H9 (cell line): ENCODE data around the gene PPM1H. TPM values are rescaled to one million over a fixed set of nuclear protein-coding genes. Genes with fewer than 3 reads are reported as not detected.

Experiments used
- DNase-seq: peaks from one replicate; pipeline ENCODE4 v3.0.0-alpha.2; 2017
- H2AFZ ChIP-seq: one replicate; pipeline ENCODE4 v1.6.1; 2013; ENCODE audit warnings: mild to moderate bottlenecking, low read length, control low read depth, moderate library complexity
- H2AK5ac ChIP-seq: 2 replicates; pipeline ENCODE4 v1.6.1; 2013; ENCODE audit warnings: low read length, control low read depth, mixed read lengths; ENCODE audit not compliant: insufficient read length
- H2BK120ac ChIP-seq: one replicate; pipeline ENCODE4 v1.6.1; 2013; ENCODE audit warnings: low read depth, mild to moderate bottlenecking, low read length, control low read depth, inconsistent platforms; ENCODE audit not compliant: poor library complexity, severe bottlenecking
- H2BK12ac ChIP-seq: 2 replicates; pipeline ENCODE4 v1.6.1; 2013; ENCODE audit warnings: low read length, control low read depth, mixed read lengths, low read depth; ENCODE audit not compliant: insufficient read length
- H2BK15ac ChIP-seq: 2 replicates; pipeline ENCODE4 v1.6.1; 2013; ENCODE audit warnings: low read depth, low read length, control low read depth
- H2BK20ac ChIP-seq: one replicate; pipeline ENCODE4 v1.6.1; 2013; ENCODE audit warnings: low read depth, mild to moderate bottlenecking, low read length, control low read depth, inconsistent platforms; ENCODE audit not compliant: poor library complexity, severe bottlenecking
- H2BK5ac ChIP-seq: 2 replicates; pipeline ENCODE4 v1.6.1; 2013; ENCODE audit warnings: low read length, control low read depth, mixed read lengths; ENCODE audit not compliant: insufficient read length
- H3K14ac ChIP-seq: 2 replicates; pipeline ENCODE4 v1.6.1; 2013; ENCODE audit warnings: low read length, control low read depth; ENCODE audit not compliant: insufficient read depth
- H3K18ac ChIP-seq: 2 replicates; pipeline ENCODE4 v1.6.1; 2013; ENCODE audit warnings: low read depth, mild to moderate bottlenecking, mixed read lengths, low read length, control low read depth; ENCODE audit not compliant: insufficient read length
- H3K23ac ChIP-seq: 2 replicates; pipeline ENCODE4 v1.6.1; 2013; ENCODE audit warnings: low read length, control low read depth, mixed read lengths, low read depth; ENCODE audit not compliant: insufficient read length
- H3K23me2 ChIP-seq: 2 replicates; pipeline ENCODE4 v1.6.1; 2013; ENCODE audit warnings: low read depth, mild to moderate bottlenecking, mixed read lengths, low read length, control low read depth; ENCODE audit not compliant: insufficient read length, poor library complexity, severe bottlenecking
- H3K27ac ChIP-seq: 2 replicates; pipeline ENCODE4 v1.5.1; 2013; ENCODE audit warnings: low read length, control low read depth, mixed read lengths, low read depth; ENCODE audit not compliant: insufficient read length
- H3K27me3 ChIP-seq: 2 replicates; pipeline ENCODE4 v1.6.1; 2013; ENCODE audit warnings: low read length, control low read depth, inconsistent platforms; ENCODE audit not compliant: insufficient read depth
- H3K4ac ChIP-seq: 2 replicates; pipeline ENCODE4 v1.6.1; 2013; ENCODE audit warnings: low read depth, mild to moderate bottlenecking, control low read depth, inconsistent platforms, low read length, moderate library complexity
- H3K4me1 ChIP-seq: 2 replicates; pipeline ENCODE4 v1.6.1; 2013; ENCODE audit warnings: low read length, control low read depth, inconsistent platforms; ENCODE audit not compliant: insufficient read depth
- H3K4me2 ChIP-seq: 2 replicates; pipeline ENCODE4 v1.6.1; 2013; ENCODE audit warnings: low read length, control low read depth, mixed read lengths; ENCODE audit not compliant: insufficient read length, insufficient read depth
- H3K56ac ChIP-seq: 2 replicates; pipeline ENCODE4 v1.6.1; 2013; ENCODE audit warnings: low read depth, mild to moderate bottlenecking, mixed read lengths, low read length, control low read depth; ENCODE audit not compliant: insufficient read length
- H3K79me1 ChIP-seq: 2 replicates; pipeline ENCODE4 v1.6.1; 2013; ENCODE audit warnings: low read depth, mild to moderate bottlenecking, moderate library complexity, low read length, control low read depth, inconsistent platforms; ENCODE audit not compliant: insufficient read depth, poor library complexity, severe bottlenecking
- H3K79me2 ChIP-seq: 2 replicates; pipeline ENCODE4 v1.6.1; 2013; ENCODE audit warnings: low read length, control low read depth, inconsistent platforms; ENCODE audit not compliant: insufficient read depth
- H3K9ac ChIP-seq: 2 replicates; pipeline ENCODE4 v1.6.1; 2013; ENCODE audit warnings: low read length, control low read depth, mixed read lengths; ENCODE audit not compliant: insufficient read length; ENCODE audit errors: extremely low read depth
- H3K9me3 ChIP-seq: one replicate; pipeline ENCODE4 v1.6.1; 2013; ENCODE audit warnings: low read depth, low read length, inconsistent platforms; ENCODE audit not compliant: control insufficient read depth
- H3T11ph ChIP-seq: one replicate; pipeline ENCODE4 v1.6.1; 2013; ENCODE audit warnings: mild to moderate bottlenecking, low read length, control low read depth, inconsistent platforms
- H4K20me1 ChIP-seq: one replicate; pipeline ENCODE4 v1.6.1; 2013; ENCODE audit not compliant: control insufficient read depth, insufficient read length, insufficient read depth
- H4K5ac ChIP-seq: 2 replicates; pipeline ENCODE4 v1.6.1; 2013; ENCODE audit warnings: low read depth, mild to moderate bottlenecking, mixed read lengths, low read length, control low read depth; ENCODE audit not compliant: insufficient read length
- H4K8ac ChIP-seq: replicated peaks from 2 replicates; pipeline ENCODE4 v1.6.1; 2013; ENCODE audit warnings: low read length, control low read depth, mixed read lengths, low read depth; ENCODE audit not compliant: insufficient read length
- H4K91ac ChIP-seq: 2 replicates; pipeline ENCODE4 v1.6.1; 2013; ENCODE audit warnings: low read depth, mild to moderate bottlenecking, moderate library complexity, mixed read lengths, low read length, control low read depth; ENCODE audit not compliant: insufficient read length
- H3K27ac Mint-ChIP-seq, 3 experiments: 2 replicates in 2 of 3; 3 replicates in 1 of 3; pipeline ENCODE4 v1.8.0; 2020 to 2021; ENCODE audit warnings: mixed read lengths in 3 of 3, mild to moderate bottlenecking in 1 of 3, moderate library complexity in 1 of 3
- H3K27me3 Mint-ChIP-seq: 2 replicates; pipeline ENCODE4 v1.8.0; 2021; ENCODE audit warnings: low read depth, mild to moderate bottlenecking, moderate library complexity, mixed read lengths
- H3K36me3 Mint-ChIP-seq, 3 experiments: 2 replicates in 2 of 3; 3 replicates in 1 of 3; pipeline ENCODE4 v1.8.0; 2020 to 2021; ENCODE audit warnings: low read depth in 3 of 3, mixed read lengths in 3 of 3; ENCODE audit not compliant: insufficient read depth in 1 of 3
- H3K4me1 Mint-ChIP-seq, 2 experiments: 2 replicates each; pipeline ENCODE4 v1.8.0; 2020; ENCODE audit warnings: mixed read lengths in 2 of 2
- H3K4me3 Mint-ChIP-seq, 2 experiments: 2 replicates in 1 of 2; 3 replicates in 1 of 2; pipeline ENCODE4 v1.8.0; 2020 to 2021; ENCODE audit warnings: mild to moderate bottlenecking in 2 of 2, mixed read lengths in 2 of 2, moderate library complexity in 1 of 2
- H3K9me3 Mint-ChIP-seq, 2 experiments: 2 replicates in 1 of 2; 3 replicates in 1 of 2; pipeline ENCODE4 v1.8.0; 2020; ENCODE audit warnings: mild to moderate bottlenecking in 2 of 2, mixed read lengths in 2 of 2, moderate library complexity in 1 of 2
- CTCF ChIP-seq: fragments of 200-600 bp; sonication (generic); conservative IDR thresholded peaks from 3 replicates; pipeline ENCODE4 v1.8.0; 2021; ENCODE audit warnings: antibody characterized with exemption, mild to moderate bottlenecking
- WGBS: extraction: QIAGEN DNeasy Blood & Tissue Kit; methylation state at CpG from one replicate; pipeline ENCODE4 v1.1.7; 2013; ENCODE audit warnings: missing lambda C conversion rate, low lambda C conversion rate, mixed read lengths; ENCODE audit not compliant: insufficient read length; ENCODE audit errors: extremely low coverage; 5-methylcytosine and 5-hydroxymethylcytosine counted together
- total RNA-seq: library from RNA; stranded (reverse); gene quantifications from 2 replicates; pipeline ENCODE4 v1.2.1, GENCODE V29; 2021

PPM1H gene
- total RNA-seq, 1 experiment from 2014 or later = 22.1 TPM

- no peak for TF ChIP-seq CTCF
- Histone ChIP-seq H3K27me3 (no peaks in the 10 kb centered on the region), H3K79me2 (no peaks in the 10 kb centered on the region), H3K4me1 (no peaks in the 10 kb centered on the region; the same call in 1 of the 2 replicates), H4K8ac (no peak overlapping the region), H3K9me3 (no peaks in the 10 kb centered on the region), H3K23ac (no peak overlapping the region), H2BK5ac (no peak overlapping the region), H3K4me2 (no peak overlapping the region), H2BK15ac (no peak overlapping the region), H3K79me1 (no peaks in the 10 kb centered on the region), H3K23me2 (no peaks in the 10 kb centered on the region), H2BK120ac (no peak overlapping the region), H3K18ac (no peak overlapping the region), H4K91ac (no peak overlapping the region), H3K56ac (no peak overlapping the region), H3K14ac (no peak overlapping the region; the same call in 1 of the 2 replicates), H3K27ac (no peak overlapping the region), H3K4ac (no peak overlapping the region), H2AFZ (no peak overlapping the region), H4K5ac (no peak overlapping the region), H4K20me1 (no peaks in the 10 kb centered on the region), H2BK20ac (no peak overlapping the region), H3T11ph (no peak overlapping the region), H2AK5ac (no peak overlapping the region), H2BK12ac (no peak overlapping the region), H3K9ac (no peak overlapping the region)
- Mint-ChIP-seq H3K9me3 (no peaks in the 10 kb centered on the region), H3K27ac (no peak overlapping the region; a peak in 1 of 7 replicates), H3K36me3 (peaks cover 0 to 8% (median 5%) of the 10 kb centered on the region in 3 experiments; a peak in 5 of 7 replicates), H3K4me3 (no peak overlapping the region), H3K27me3 (no peaks in the 10 kb centered on the region), H3K4me1 (peaks cover 20 to 27% of the 10 kb centered on the region in 2 experiments)
- DNase-seq = no peak
- no CpG with 5 or more reads among the region's 28 CpGs for WGBS
Observed at GRCh38 chr12:62801796-62802195, 133.2 kb downstream of the PPM1H start.
